Stimulated activated CD4-positive, alpha-beta T cell treated with anti-CD3 and anti-CD28 coated beads, TNF-alpha, amount 100 ng/mL, for 24 hours (primary cell): ENCODE data around the gene OSGEP.

Experiments used
- DNase-seq, 3 experiments: peaks; one replicate each; pipeline ENCODE4 v3.0.0-alpha.2; 2020; ENCODE audit warnings: low read depth in 3 of 3

OSGEP gene

DNA sequence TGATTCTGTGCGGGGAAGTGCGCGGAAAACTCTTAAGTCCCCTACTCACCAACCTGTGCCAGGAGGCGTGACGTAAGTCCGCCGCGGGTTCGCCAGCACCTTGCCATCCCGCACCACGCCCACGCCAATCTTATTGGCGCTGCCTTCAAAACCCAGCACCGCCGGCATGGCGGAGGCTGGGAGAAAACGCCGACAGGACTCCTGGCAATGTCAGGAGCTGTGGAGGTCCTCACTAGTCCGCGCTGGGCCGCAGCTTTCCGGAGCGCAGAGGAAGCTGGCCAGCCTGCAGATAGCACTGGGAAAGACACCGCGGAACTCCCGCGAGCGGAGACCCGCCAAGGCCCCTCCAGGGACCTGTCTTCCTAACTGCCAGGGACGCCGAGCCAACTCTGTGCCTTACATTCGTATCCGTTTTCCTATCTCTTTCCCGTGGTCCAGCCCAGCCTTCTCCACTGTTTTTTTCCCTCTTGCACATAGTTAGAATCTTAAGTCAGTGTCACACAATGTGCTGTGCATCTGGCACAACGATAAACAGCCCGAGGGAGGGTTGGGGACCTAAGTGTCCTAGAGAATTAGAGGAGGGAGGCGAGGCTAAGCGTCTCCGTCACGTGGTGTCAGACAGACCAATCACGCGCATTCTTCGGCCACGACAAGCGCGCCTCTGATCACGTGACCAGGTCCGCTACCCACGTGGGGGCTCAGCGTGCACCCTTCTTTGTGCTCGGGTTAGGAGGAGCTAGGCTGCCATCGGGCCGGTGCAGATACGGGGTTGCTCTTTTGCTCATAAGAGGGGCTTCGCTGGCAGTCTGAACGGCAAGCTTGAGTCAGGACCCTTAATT lies at the start of gene OSGEP, which contains the start of gene APEX1:
Gene OSGEP (minus strand): TSS at position 297 of the 839 bp plus-strand sequence. CDS start 129 bp downstream, at position 168.
Gene APEX1 (plus strand): TSS at position 711 of the 839 bp plus-strand sequence. CDS start 420 bp downstream, outside the sequence.
- peak; percentile 95 to 97 (median 97) for DNase-seq

DNA sequence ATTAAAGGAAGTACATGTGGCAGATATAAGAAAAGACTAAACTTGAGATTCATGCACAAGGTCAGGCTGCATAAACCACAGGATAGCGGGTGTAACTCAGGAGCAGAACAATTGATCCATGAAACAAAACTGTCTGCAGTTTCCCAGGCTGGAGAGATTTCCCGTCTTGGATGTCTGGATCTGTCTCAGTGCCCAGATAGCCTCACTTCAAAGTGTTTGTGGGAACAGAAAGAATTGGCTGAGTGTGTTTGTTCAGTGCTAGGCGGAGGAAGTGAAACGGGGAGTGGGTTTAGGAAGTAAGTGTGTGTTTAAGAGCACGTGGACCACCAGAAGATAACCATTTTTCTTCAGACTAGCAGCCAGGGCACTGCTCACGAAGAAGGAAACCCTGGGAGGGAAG lies 49.3 kb upstream of the OSGEP start:
- DNase-seq = no peak

DNA sequence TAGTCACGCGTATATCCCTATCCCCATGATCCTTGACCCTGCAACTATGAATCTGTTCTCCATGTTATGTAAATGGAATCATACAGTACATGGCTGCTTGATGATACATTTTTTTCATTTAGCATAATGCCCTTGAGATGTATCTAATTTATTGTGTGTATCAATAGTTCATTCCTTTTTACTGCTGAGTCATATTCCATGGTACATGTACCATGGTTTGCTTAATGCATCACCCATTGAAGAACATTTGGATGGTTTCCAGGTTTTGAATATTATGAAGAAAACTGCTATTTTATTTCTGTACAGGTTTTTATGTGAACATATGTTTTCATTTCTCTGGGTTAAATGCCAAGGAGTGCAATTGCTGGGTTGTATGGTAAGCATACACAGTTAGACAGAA lies 46.7 kb upstream of the OSGEP start:
- no peak for DNase-seq

DNA sequence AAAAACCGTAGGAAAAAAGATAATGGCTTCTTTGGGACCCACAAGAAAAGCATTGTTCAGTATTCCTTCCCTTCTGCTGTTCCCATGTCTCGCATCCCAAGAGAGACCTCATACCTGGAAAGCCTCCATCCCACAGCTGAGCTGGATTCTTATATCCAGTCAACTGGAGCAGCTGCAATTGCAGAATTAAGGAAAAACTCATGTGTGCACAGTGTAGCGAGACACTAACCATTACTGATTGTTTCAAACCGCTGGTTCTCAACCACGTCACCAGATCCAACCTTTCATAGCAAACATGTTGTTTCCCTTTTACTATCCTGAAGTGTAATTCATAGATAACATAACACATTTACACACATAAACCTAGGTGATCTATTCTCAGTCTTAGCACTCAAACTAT lies 45.3 kb upstream of the OSGEP start:
- no peak for DNase-seq

DNA sequence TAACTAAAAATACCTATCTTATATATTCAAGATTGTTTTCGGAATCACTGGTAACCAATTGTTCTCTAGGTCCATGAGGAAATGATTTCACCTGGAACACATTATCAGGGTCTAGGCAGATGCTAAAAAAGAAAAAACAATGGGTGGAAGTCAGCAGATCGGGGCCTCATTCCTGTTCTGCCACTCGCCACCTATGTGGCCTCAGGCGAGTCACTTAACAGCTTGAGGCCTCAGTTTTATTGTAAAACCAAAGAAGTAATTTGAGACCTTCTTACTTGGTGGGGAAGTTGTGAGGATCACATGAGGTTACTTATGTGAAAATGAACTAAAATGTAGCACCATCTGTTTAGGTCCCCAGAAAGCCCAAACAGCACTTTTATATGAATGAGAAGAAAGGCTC lies 44.5 kb upstream of the OSGEP start:
- DNase-seq = no peak

DNA sequence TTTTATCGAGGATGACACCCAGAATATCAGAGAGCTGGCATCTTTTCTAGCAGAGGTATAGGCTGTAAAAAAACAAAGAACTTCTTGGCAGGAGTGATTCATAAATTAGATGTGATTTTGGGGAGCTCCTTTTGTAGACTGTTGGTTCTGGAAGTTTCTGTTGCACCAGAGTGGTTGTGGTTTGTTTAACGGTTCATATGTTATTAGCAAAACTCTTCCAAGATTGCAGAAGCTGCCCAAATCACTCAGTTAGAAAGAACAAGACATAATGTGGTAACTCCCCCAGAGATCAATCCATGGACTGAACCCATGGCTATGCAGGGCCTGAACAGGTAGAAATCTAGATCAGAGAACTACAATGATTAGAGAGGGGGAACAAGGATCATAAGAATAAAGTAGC lies 44.0 kb upstream of the OSGEP start:
- DNase-seq = no peak

DNA sequence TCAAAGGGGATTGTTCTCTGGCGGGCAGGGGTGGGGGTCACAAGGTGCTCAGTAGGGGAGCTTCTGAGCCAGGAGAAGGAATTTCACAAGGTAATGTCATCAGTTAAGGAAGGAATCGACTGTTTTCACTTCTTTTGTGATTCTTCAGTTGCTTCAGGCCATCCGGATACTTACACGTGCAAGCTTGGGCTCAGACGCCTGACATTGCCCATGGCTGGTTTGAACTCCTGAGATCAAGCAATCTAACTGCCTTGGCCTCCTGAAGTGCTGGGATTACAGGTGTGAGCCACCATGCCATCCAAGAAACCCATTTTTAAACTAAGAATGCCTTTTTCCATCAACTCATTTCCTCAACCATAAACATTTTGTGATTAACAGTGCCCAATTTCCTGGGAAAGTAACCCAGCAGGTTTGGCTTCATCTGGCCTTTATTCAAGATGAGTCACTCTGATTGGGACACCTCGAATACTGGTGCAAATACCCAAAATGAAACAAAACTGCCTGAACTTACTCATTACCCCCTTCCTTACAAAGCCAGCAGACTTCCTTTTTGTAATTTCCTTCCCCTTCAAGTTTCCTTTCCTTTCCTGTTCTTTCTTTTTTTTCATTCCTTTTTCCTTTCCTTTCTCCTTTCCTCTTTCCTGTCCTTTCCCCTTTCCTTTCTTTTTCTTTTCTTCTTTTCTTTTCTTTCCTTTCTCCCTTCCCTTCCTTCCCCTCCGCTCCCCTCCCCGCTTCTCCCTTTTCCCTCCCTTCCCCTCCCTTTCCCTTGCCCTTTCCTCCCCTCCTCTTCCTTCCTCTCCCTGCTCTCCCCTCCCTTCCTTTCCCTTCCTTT lies 40.5 kb upstream of the OSGEP start:
- DNase-seq = no peak

DNA sequence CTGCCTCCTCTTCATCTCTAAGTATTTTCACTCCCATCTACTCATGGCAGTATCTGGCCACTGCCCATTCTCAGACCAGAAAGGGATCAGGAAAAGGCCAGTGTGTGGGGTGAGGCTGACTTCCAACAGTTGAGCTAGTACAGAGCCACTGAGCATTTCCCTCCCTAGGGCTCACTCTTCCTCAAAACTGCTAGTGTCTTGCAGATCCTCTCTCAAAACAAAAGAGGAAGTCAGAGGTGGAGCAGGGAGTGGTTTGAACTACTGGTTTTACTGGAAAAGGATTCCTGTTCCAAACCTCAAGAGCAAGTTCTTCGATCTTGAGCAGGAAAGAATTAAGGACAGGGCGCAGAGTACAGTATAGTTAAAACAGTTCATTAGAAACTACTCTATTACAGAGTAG lies 39.0 kb upstream of the OSGEP start:
- no peak for DNase-seq

DNA sequence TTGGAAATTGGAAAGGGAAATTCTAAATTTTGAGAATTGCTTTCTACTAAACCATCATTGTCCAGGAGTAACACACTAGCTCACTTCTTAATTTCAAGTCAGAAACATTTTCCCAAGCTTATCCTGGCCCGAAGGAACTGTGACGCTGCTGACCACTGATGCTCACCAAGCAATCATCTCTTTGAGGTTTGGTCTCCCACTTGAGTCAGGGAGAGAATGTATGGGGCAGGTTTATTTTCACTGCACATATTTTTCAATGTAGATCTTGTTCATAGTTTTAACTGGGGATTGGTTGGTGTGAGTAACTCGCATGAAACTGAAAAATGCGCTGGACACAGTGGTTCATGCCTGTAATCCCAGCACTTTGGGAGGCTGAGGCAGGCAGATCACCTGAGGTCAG lies 37.9 kb upstream of the OSGEP start:
- no peak for DNase-seq

DNA sequence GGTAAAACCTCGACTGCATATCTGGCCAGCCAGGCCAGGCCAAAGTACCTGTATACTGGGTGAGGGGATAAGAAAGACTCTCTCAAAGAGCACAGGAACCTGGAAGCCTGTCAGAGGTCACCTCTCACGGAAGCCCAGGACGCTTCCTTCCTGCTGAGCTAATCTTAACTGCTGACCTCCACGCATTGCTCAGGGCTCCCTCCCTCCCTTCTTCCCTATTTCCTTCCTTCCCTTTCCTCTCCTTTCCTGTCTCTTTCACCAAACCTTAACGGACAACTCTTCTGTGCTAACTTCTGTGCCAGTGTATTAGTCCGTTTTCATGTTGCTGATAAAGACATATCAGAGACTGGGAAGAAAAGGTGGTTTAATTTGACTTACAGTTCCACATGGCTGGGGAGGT lies 36.0 kb upstream of the OSGEP start:
- no peak for DNase-seq

DNA sequence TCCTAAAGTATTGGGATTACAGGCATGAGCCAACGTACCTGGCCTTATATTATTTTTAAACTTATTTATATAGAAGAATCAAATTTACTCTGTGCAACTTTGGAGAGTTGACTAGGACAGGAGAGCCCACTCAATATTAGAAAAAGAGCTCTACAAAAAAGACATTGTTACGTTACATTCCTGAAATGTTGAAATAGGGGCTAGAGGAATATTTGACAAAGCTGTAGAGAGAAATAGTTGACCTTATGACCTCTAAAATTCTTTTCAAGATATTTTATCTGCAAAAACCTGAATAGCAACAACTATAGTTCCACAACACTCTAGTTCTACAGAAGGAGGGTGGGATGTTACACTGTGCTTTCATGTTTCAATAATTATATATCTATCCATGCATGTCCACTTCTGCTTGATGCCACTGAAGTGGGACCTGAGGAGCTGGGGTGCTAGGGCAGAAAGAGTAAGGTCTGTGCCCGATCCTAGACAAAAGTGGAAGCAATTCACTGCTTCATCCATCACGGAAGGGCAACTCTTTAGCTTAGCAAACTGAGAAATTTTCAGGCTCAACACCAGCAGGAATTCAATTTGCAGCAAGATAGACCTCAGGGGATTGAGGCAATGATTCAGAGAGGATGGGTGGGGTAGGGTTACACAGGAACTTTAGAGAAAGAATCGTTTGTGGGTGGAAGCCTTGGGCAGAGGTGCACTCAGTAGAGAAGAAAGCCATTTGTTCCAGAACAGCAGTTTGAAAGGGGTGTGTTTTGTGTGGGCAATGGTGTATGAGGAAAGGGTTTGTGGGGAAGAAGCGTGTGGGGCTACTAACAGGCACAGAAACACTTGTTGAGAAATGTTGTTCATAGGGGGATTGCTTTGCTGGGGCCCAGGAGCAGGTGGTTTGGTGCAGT lies 34.7 kb upstream of the OSGEP start:
- no peak for DNase-seq

DNA sequence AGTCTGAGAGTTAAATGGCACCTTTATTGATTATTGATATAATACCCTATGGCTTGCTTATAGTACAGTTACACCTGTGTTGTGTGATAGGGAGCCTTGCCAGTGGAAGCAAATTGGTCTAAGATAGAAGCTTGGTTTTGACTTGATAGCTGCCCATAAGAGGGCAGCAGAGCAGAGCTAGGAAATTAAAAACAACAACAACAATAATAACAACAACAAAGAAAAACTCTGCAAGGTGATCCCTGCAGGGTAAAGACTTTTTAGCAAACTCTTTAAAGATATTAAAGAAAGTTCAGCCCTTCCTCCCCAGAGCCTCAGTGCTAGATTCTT lies 32.7 kb upstream of the OSGEP start:
- no peak for DNase-seq

DNA sequence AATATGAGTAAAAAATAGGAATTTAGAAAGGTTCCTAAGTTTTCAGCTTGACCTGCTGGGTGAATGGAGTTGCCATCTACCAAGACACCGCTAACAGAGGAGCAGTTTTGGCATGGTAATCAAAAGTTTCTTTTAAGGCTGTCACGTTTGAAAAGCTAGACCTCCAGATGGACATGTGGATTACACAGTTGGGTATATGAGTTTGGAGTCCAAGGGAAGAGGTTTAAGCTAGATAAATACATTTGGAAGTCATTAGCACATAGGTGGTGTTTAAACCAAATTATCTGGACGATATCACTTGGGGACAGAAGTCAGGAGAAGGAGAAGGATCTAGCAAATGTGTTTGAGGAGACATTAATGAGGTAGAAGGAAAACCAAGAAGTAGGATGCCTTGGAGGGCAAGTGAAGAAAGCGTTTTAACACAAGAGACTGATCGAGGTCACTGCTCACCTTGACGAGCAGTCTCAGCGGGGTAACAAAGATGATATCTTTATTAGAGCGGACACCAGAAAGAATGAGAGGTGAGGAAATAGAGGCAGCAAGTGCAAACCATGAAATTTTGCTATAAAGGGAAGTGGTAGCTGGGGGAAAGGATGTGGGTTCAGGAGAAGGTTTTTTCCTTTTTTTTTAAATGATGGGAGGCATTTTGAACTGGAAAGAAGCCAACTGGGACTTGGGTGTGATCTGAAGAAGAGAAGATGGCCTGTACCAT lies 32.2 kb upstream of the OSGEP start:
- DNase-seq = no peak

DNA sequence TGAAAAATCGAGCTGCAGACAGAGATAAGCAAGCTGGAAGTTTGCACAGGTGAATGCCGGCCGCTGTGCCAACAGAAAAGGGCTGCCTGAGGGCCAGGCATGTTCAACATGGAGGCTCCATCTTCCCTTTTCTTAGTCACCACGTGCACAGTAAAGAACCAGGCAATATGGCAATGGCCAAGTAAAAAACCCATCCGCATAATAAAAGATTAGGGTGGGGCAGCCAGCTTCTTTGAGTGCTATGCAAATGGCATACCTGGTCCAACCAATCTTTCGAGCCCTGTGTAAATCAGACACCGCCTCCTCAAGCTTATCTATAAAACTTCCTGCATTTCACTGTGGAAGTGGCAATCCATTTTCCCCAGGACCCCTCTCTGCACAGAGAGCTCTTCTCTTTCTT lies 31.3 kb upstream of the OSGEP start:
- no peak for DNase-seq

DNA sequence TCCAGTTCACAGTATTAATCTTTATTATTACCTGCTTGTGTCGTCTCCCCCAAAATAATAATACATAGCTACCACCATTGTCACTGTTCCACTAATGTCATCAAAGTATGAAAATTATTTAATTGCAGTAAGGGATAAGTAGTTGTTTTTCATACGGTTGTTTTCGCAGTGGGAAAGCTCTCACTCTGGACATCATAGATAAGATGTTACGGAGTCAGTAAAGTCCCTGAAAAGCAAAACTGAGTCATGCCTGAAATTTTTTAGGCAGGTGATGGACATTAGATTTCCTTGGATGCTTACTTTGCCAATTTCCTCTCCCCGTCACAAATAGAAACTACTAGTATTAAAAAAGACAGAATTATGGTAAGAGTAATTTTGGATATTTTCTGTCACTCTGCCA lies 27.8 kb upstream of the OSGEP start:
- no peak for DNase-seq

DNA sequence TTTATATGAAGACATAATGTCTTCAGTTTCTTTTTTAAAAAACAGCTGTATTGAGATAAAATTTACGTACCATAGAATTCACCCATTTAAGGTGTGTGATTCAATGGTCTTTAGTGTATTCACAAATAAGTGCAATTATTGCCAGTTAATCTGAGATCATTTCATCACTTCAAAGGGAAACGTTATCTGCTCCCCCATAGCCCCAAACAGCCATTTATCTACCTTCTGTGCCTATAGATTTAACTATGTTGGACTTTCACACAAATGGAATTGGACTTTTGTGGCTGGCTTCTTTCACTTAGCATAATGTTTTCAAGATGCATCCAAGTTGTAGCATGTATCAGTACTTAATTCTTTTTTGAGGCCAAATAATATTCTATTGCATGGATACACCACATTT lies 24.3 kb upstream of the OSGEP start:
- no peak for DNase-seq

DNA sequence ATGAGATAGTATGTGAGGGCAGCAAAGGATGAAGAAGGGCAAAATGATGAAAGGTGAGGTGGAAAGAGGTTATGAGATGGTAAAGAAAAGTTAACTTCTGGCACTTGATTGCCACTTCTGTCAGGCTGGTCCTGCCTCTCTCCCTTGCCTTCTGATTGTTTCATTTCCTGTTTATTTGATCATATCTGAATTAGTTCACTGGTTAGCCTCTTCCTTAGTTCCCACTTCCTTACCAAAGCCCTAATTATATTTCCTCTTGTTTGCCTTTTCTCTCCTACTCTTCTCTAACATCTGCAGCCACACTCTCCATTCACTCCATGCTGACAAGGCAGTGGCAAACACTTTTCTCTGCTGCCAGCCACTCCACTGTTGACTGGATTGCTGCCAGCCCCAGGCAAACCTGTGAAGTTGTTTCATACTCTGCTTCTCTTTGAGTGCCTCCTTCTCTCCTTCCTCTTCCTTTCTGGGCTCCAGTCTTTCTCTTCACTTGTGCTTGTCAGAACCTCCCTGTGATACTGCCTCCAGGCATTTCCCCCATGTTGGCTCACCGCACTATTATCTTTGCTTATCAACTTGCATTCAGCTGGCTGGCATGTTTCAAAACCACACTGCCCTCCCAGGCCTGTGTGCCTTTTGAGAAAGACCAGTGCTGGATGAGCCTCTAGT lies 22.7 kb upstream of the OSGEP start:
- DNase-seq = no peak

DNA sequence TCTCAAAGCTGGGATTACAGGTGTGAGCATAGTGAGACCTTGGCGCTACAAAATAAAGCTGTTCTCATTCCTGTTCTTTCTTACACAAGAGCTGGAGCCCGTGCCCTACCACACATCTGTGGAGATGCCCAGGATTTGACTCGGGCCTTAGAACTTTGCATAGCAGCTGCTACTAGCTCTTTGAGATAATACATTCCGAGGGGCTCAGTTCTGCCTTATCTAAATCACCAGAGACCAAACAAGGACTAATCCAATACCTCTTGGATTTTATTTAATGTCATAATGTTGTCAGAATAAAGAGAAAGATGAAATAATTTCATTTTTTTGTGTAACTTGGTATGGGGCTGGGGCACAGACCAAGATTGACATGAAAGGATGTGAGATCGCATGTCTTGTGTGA lies 22.2 kb upstream of the OSGEP start:
- no peak for DNase-seq

DNA sequence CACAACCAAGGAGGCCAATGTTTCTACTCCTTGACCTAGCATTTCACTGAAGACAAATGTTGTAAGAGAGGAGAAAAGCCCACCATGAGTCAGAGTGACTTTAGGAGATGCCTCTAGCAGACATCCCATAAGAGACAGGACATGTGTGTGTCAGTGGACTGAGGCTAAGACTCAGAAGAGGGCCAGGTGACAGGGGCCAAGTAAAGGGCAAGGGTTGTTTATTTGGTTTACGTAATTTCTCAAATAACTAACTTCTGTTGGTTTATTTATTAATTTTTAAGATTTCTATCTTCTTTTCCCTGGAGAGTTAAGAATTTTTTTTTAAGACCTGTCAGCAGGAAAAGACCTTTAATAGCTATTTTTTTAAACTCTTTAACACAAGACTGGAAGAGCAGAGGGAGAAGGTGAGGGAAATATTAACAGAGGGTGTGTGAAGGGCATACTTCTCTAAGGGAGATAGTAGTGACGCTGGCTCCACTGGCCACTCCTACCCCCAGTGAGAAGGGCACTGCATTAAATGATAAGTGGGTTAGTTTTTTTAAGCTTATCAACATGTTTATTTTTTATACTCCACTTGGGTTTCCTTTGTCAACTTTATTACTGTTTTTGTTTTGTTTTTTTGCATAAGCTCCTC lies 18.0 kb upstream of the OSGEP start:
- DNase-seq = no peak

DNA sequence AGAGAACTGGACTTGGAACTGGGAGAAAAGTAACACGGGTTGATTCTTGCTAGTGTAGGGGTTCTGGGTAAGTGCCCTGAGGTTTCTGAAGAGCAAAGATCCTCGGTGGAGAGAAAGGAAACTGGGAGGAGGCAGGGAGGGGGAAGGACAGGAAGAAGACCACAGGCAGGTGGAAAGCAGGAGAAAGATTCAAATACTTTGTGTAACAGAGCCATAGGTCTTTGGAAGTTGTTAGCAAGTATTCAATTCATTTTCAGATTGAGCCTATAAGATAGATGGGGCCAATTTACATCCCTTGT lies 15.9 kb upstream of the OSGEP start:
- DNase-seq = no peak
